ENCODE results near the gene DRAM1. TPM values are rescaled to one million over a fixed set of nuclear protein-coding genes. Genes with fewer than 3 reads are reported as not detected.

Gene DRAM1
- polyA plus RNA-seq, 1 donor (not counting 4 experiments of a cell fraction or from before 2014, with no cell fraction given) = 21.7 TPM

GRCh38 chr12:101908395-101908794, 31.0 kb downstream of the DRAM1 start:
- peaks cover 0 to 4% of the 10 kb centered on the region in 2 experiments for H3K36me3 ChIP-seq (ENCODE audit: control insufficient read depth in 2 of 2, extremely low read depth in 1 of 2, insufficient read depth in 2 of 2, low read length in 2 of 2)
- no peaks in the 10 kb centered on the region for H3K9me1 ChIP-seq (ENCODE audit: control insufficient read depth, extremely low read depth, insufficient read depth, low read length)
- TF ChIP-seq CTCF (optimal IDR thresholded peaks at IDR 0.05 in 1 of 3, IDR thresholded peaks at IDR 0.05 in 1 of 3, conservative IDR thresholded peaks at IDR 0.05 in 1 of 3; ENCODE audit: extremely low read depth in 1 of 3, insufficient read depth in 2 of 3, low read length in 3 of 3) (no peak), EZH2 (IDR thresholded peaks at IDR 0.05; ENCODE audit: low read length) (no peak)
- no peaks in the 10 kb centered on the region for H3K79me2 ChIP-seq (ENCODE audit: control insufficient read depth, insufficient read depth, low read length)
- DNase-seq (ENCODE audit: low read depth, low spot score) (no peak), FAIRE-seq (no peak)
- dilution Hi-C loops (cut with MboI; ENCODE audit: extremely low pct_ligation_motif_present, low sequenced_read_pairs) = no loop called here
- no peak overlapping the region for H2AFZ ChIP-seq (ENCODE audit: control insufficient read depth, low read length)
- H3K9me3 ChIP-seq (ENCODE audit: control insufficient read depth, low read depth, low read length) = no peaks in the 10 kb centered on the region
- no peaks in the 10 kb centered on the region for H3K4me1 ChIP-seq (ENCODE audit: control insufficient read depth, extremely low read depth, insufficient read depth, low read length)
- H3K4me3 ChIP-seq (ENCODE audit: control insufficient read depth in 2 of 3, extremely low read depth in 1 of 3, insufficient read depth in 2 of 3, low read depth in 1 of 3, low read length in 3 of 3) = no peak overlapping the region
- H3K4me2 ChIP-seq (ENCODE audit: control insufficient read depth, extremely low read depth, insufficient read depth, low read depth, low read length) = no peak overlapping the region
- H3K9ac ChIP-seq (ENCODE audit: control insufficient read depth, extremely low read depth, insufficient read depth, low read length) = no peak overlapping the region
- no peaks in the 10 kb centered on the region for H4K20me1 ChIP-seq (ENCODE audit: control insufficient read depth, extremely low read depth, insufficient read depth, low read length)
- H3K27ac ChIP-seq (ENCODE audit: control insufficient read depth, insufficient read depth, low read length) = no peak overlapping the region
- H3K27me3 ChIP-seq (ENCODE audit: control insufficient read depth, extremely low read depth, insufficient read depth, low read length) = no peaks in the 10 kb centered on the region

DNA sequence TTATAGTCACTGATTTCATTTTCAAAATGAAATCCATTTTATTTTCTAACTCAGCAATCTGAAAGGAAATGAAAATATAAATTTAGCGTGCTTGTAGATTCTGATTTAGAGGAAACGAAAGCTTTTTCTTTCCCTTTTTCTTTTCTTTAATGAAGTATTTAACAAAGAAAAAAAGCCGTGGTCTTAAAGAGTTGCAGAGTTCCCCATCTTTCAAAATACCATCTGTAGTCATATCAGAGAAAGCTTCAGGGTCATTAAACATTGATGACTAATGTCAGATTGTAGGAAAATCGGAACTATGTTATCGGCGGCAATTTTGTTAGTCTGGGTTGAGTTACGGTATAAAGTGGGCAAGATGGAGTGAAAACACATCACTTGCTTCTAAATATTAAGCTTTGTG, 32.3 kb downstream of the DRAM1 start:
- no peaks in the 10 kb centered on the region for H3K27me3 ChIP-seq (ENCODE audit: control insufficient read depth, extremely low read depth, insufficient read depth, low read length)
- H3K4me2 ChIP-seq (ENCODE audit: control insufficient read depth, extremely low read depth, insufficient read depth, low read depth, low read length) = no peak overlapping the region
- TF ChIP-seq CTCF (optimal IDR thresholded peaks at IDR 0.05 in 1 of 3, IDR thresholded peaks at IDR 0.05 in 1 of 3, conservative IDR thresholded peaks at IDR 0.05 in 1 of 3; ENCODE audit: extremely low read depth in 1 of 3, insufficient read depth in 2 of 3, low read length in 3 of 3) (no peak), EZH2 (IDR thresholded peaks at IDR 0.05; ENCODE audit: low read length) (no peak)

More for the DNA sequence above, 32.3 kb downstream of the DRAM1 start:
- Histone ChIP-seq H3K4me1 (ENCODE audit: control insufficient read depth, extremely low read depth, insufficient read depth, low read length) (no peaks in the 10 kb centered on the region), H3K4me3 (ENCODE audit: control insufficient read depth in 2 of 3, extremely low read depth in 1 of 3, insufficient read depth in 2 of 3, low read depth in 1 of 3, low read length in 3 of 3) (no peak overlapping the region), H2AFZ (ENCODE audit: control insufficient read depth, low read length) (no peak overlapping the region), H3K27ac (ENCODE audit: control insufficient read depth, insufficient read depth, low read length) (no peak overlapping the region), H4K20me1 (ENCODE audit: control insufficient read depth, extremely low read depth, insufficient read depth, low read length) (no peaks in the 10 kb centered on the region), H3K79me2 (ENCODE audit: control insufficient read depth, insufficient read depth, low read length) (no peaks in the 10 kb centered on the region), H3K9me1 (ENCODE audit: control insufficient read depth, extremely low read depth, insufficient read depth, low read length) (no peaks in the 10 kb centered on the region), H3K36me3 (ENCODE audit: control insufficient read depth in 2 of 2, extremely low read depth in 1 of 2, insufficient read depth in 2 of 2, low read length in 2 of 2) (peaks cover 0 to 4% of the 10 kb centered on the region in 2 experiments), H3K9ac (ENCODE audit: control insufficient read depth, extremely low read depth, insufficient read depth, low read length) (no peak overlapping the region), H3K9me3 (ENCODE audit: control insufficient read depth, low read depth, low read length) (no peaks in the 10 kb centered on the region)
- DNase-seq (ENCODE audit: low read depth, low spot score) (no peak), FAIRE-seq (no peak)
- dilution Hi-C loops (cut with MboI; ENCODE audit: extremely low pct_ligation_motif_present, low sequenced_read_pairs) = no loop called here

All from keratinocyte (primary cell).